Activated CD4-positive, alpha-beta T cell treated with anti-CD3 and anti-CD28 coated beads for 36 hours (primary cell): ENCODE results near the gene SCAPER. TPM values are rescaled to one million over a fixed set of nuclear protein-coding genes. Genes with fewer than 3 reads are reported as not detected.
A peak's percentile ranks its signal among the peaks of the same experiment; 100 is the strongest.
"Not testable (repeated sequence)": the region's sequence is repeated elsewhere in the genome, so short reads cannot be mapped to it uniquely, and the experiment has no call there.

ENCODE experiments used
- ATAC-seq: fragments of 200-7000 bp; cut with Tn5 transposase; one replicate; pipeline ENCODE4 v1.10.0; 2021; ENCODE audit warnings: mild to moderate bottlenecking, moderate library complexity
- CTCF ChIA-PET: fragments of 350-600 bp; sonication (Branson Sonifier 250); formaldehyde crosslinking; loops from one replicate; lab custom pipeline; 2021; ENCODE audit warnings: antibody characterized with exemption; lab: Charles Lee
- POLR2A ChIA-PET: fragments of 350-600 bp; sonication (Branson Sonifier 250); formaldehyde crosslinking; loops from one replicate; lab custom pipeline; 2021; ENCODE audit warnings: antibody characterized with exemption, inconsistent platforms; lab: Charles Lee
- DNase-seq: peaks from one replicate; pipeline ENCODE4 v3.0.0-alpha.2; 2020
- H3K27ac Mint-ChIP-seq: one replicate; pipeline ENCODE4 v1.8.0; 2021; ENCODE audit warnings: mixed read lengths
- H3K27me3 Mint-ChIP-seq: one replicate; pipeline ENCODE4 v1.8.0; 2021; ENCODE audit warnings: mixed read lengths
- H3K36me3 Mint-ChIP-seq: one replicate; pipeline ENCODE4 v1.8.0; 2021; ENCODE audit warnings: low read depth, mixed read lengths
- H3K4me1 Mint-ChIP-seq: one replicate; pipeline ENCODE4 v1.8.0; 2021; ENCODE audit warnings: mixed read lengths
- H3K4me3 Mint-ChIP-seq: one replicate; pipeline ENCODE4 v1.8.0; 2021; ENCODE audit warnings: mild to moderate bottlenecking, moderate library complexity, mixed read lengths
- H3K9me3 Mint-ChIP-seq: one replicate; pipeline ENCODE4 v1.8.0; 2021; ENCODE audit warnings: low read depth, mixed read lengths
- intact Hi-C, 2 experiments: fragments of 100-400 bp; cut with DNase I in 1 of 2; cut with micrococcal nuclease in 1 of 2; formaldehyde crosslinking; loops; one replicate each; pipeline versions ENCODE4 v1.14.2 to v1.15.1; 2022 to 2024; cut with DNase I, micrococcal nuclease
- total RNA-seq, 2 experiments: library from RNA; stranded (reverse); gene quantifications; one replicate each; pipeline ENCODE4 v1.2.3, GENCODE V29; 2021

The SCAPER gene
- total RNA-seq, 2 experiments from 2014 or later = 25.9 to 35.2 TPM

- peaks cover 24% of the 10 kb centered on the region for H3K4me1 Mint-ChIP-seq
Observed at GRCh38 chr15:76312540-76313174, 592.5 kb downstream of the SCAPER start.

GRCh38 chr15:76311100-76311953 is 593.8 kb downstream of the SCAPER start, which contains the start of gene ETFA:
TSS of gene ETFA (minus strand) at chr15:76311469. CDS start at chr15:76311388, 81 bp downstream.
- Mint-ChIP-seq H3K27ac (peak within 1 kb of the TSS; percentile 69), H3K36me3 (peaks cover 5% of the 10 kb centered on the region), H3K4me3 (peak within 1 kb of the TSS; percentile 87), H3K9me3 (no peaks in the 10 kb centered on the region), H3K27me3 (no peaks in the 10 kb centered on the region), H3K4me1 (peaks cover 28% of the 10 kb centered on the region)
- ChIA-PET CTCF (interaction anchor here (0.6 to 1.0 kb wide), 4 partner anchors 18 to 90 kb away, joined by 3 to 4 read pairs (median 3); no protein-coding TSS in a partner anchor), POLR2A (no interaction called here)
- DNase-seq (peak; percentile 95), ATAC-seq (peak; percentile 98)
- intact Hi-C loops = loop anchor here in 1 of 2 experiments (1.0 to 5.0 kb wide), 5 partner anchors 25 to 1109 kb away; partner anchors contain the start of genes HMG20A, ISL2, PEAK1 and SCAPER

More at GRCh38 chr15:76312540-76313174, 592.5 kb downstream of the SCAPER start:
- POLR2A ChIA-PET = no interaction called here
- no peak for DNase-seq
- intact Hi-C loops = loop anchor here in 1 of 2 experiments (5.0 kb wide), 1 partner anchor 470 kb away; the partner anchor contains the start of gene UBE2Q2
- no peak for ATAC-seq
- Mint-ChIP-seq H3K36me3 (peaks cover 5% of the 10 kb centered on the region), H3K4me3 (no peak overlapping the region), H3K9me3 (no peaks in the 10 kb centered on the region), H3K27ac (no peak overlapping the region), H3K27me3 (no peaks in the 10 kb centered on the region)
- CTCF ChIA-PET = interaction anchor here (0.6 to 1.2 kb wide), 4 partner anchors 18 to 1119 kb away, joined by 3 read pairs; no protein-coding TSS in a partner anchor

- POLR2A ChIA-PET = interaction anchor here (0.6 kb wide), 1 partner anchor 859 kb away, joined by 3 read pairs; no protein-coding TSS in a partner anchor
- CTCF ChIA-PET = no interaction called here
Observed at GRCh38 chr15:76310475-76311099, 594.6 kb downstream of the SCAPER start.

GRCh38 chr15:76309601-76310330 is 595.4 kb downstream of the SCAPER start:
- ATAC-seq (no peak), DNase-seq (no peak)
- intact Hi-C loops = loop anchor here in 1 of 2 experiments (2.0 to 5.0 kb wide), 2 partner anchors 467 to 595 kb away; partner anchors contain the start of genes SCAPER and UBE2Q2
- ChIA-PET POLR2A (interaction anchor here (0.6 kb wide), 1 partner anchor 858 kb away, joined by 3 read pairs; no protein-coding TSS in a partner anchor), CTCF (no interaction called here)
- peaks cover 8% of the 10 kb centered on the region for H3K36me3 Mint-ChIP-seq
- H3K4me3 Mint-ChIP-seq = peak overlapping the region; percentile 87
- peak overlapping the region; percentile 47 for H3K27ac Mint-ChIP-seq
- no peaks in the 10 kb centered on the region for H3K9me3 Mint-ChIP-seq
- peaks cover 33% of the 10 kb centered on the region for H3K4me1 Mint-ChIP-seq
- no peaks in the 10 kb centered on the region for H3K27me3 Mint-ChIP-seq

More at GRCh38 chr15:76310475-76311099, 594.6 kb downstream of the SCAPER start:
- peaks cover 32% of the 10 kb centered on the region for H3K4me1 Mint-ChIP-seq
- peak overlapping the region; percentile 69 for H3K27ac Mint-ChIP-seq
- H3K36me3 Mint-ChIP-seq = peaks cover 5% of the 10 kb centered on the region
- no peaks in the 10 kb centered on the region for H3K9me3 Mint-ChIP-seq
- ATAC-seq = peak; percentile 15
- intact Hi-C loops = loop anchor here in 1 of 2 experiments (1.0 to 5.0 kb wide), 5 partner anchors 24 to 1110 kb away; partner anchors contain the start of genes HMG20A, ISL2, PEAK1 and SCAPER
- no peaks in the 10 kb centered on the region for H3K27me3 Mint-ChIP-seq
- H3K4me3 Mint-ChIP-seq = peak overlapping the region; percentile 87
- peak; percentile 38 for DNase-seq

- H3K9me3 Mint-ChIP-seq = no peaks in the 10 kb centered on the region
- ChIA-PET CTCF (no interaction called here), POLR2A (no interaction called here)
- peaks cover 3% of the 10 kb centered on the region for H3K36me3 Mint-ChIP-seq
- DNase-seq = no peak
- intact Hi-C loops = no loop called here
- H3K4me3 Mint-ChIP-seq = no peak overlapping the region
- no peaks in the 10 kb centered on the region for H3K27me3 Mint-ChIP-seq
- no peak for ATAC-seq
- peaks cover 22% of the 10 kb centered on the region for H3K4me1 Mint-ChIP-seq
- H3K27ac Mint-ChIP-seq = no peak overlapping the region
Observed at GRCh38 chr15:76303909-76304308, 601.2 kb downstream of the SCAPER start.

- no peaks in the 10 kb centered on the region for H3K36me3 Mint-ChIP-seq
- ATAC-seq (no peak), DNase-seq (no peak)
- H3K27me3 Mint-ChIP-seq = no peaks in the 10 kb centered on the region
- ChIA-PET POLR2A (no interaction called here), CTCF (interaction anchor here (0.6 to 1.0 kb wide), 2 partner anchors 15 to 698 kb away, joined by 3 to 4 read pairs; no protein-coding TSS in a partner anchor)
- H3K9me3 Mint-ChIP-seq = no peaks in the 10 kb centered on the region
- intact Hi-C loops = no loop called here
- peaks cover 8% of the 10 kb centered on the region for H3K4me1 Mint-ChIP-seq
- no peak overlapping the region for H3K27ac Mint-ChIP-seq
- no peak overlapping the region for H3K4me3 Mint-ChIP-seq
Observed at GRCh38 chr15:76299786-76300185, 605.4 kb downstream of the SCAPER start.

GRCh38 chr15:76298986-76299385 is 606.2 kb downstream of the SCAPER start:
- Mint-ChIP-seq H3K4me1 (peaks cover 11% of the 10 kb centered on the region), H3K9me3 (no peaks in the 10 kb centered on the region), H3K36me3 (no peaks in the 10 kb centered on the region), H3K27ac (no peak overlapping the region), H3K4me3 (no peak overlapping the region), H3K27me3 (no peaks in the 10 kb centered on the region)
- POLR2A ChIA-PET = no interaction called here
- DNase-seq = no peak
- intact Hi-C loops = no loop called here
- CTCF ChIA-PET = no interaction called here
- no peak for ATAC-seq

- H3K9me3 Mint-ChIP-seq, intact Hi-C loops, DNase-seq, H3K27ac Mint-ChIP-seq, H3K36me3 Mint-ChIP-seq, H3K27me3 Mint-ChIP-seq, H3K4me3 Mint-ChIP-seq, ATAC-seq, POLR2A ChIA-PET: not testable (repeated sequence)
- peaks cover 18% of the 10 kb centered on the region for H3K4me1 Mint-ChIP-seq
- CTCF ChIA-PET = interaction anchor here (0.6 to 1.7 kb wide), 3 partner anchors 12 to 36 kb away, joined by 3 to 4 read pairs (median 3); no protein-coding TSS in a partner anchor
Observed at GRCh38 chr15:76297951-76298350, 607.2 kb downstream of the SCAPER start.
